Transverse colon (tissue), 4 donors: ENCODE measurements around the gene SLC37A2.

ENCODE experiments used
- CTCF ChIP-seq, 5 experiments: fragments of 200-600 bp in 3 of 5; fragments of 450-650 bp in 2 of 5; sonication (generic) in 3 of 5; IDR thresholded peaks; 1 replicate in 2 of 5; 2 replicates in 3 of 5; pipeline ENCODE4 v1.5.1; 2016 to 2017; ENCODE audit warnings: antibody characterized with exemption in 5 of 5, inconsistent platforms in 3 of 5, mild to moderate bottlenecking in 2 of 5, moderate library complexity in 1 of 5
- EP300 ChIP-seq: sonication (generic); formaldehyde crosslinking; IDR thresholded peaks from one replicate; pipeline ENCODE4 v1.6.1; 2017; ENCODE audit warnings: antibody characterized with exemption, low read depth
- POLR2A ChIP-seq: fragments of 450-650 bp; IDR thresholded peaks from one replicate; pipeline ENCODE4 v1.6.1; 2016; ENCODE audit warnings: antibody characterized with exemption, mild to moderate bottlenecking, moderate library complexity
- POLR2AphosphoS5 ChIP-seq, 3 donors: sonication (generic); formaldehyde crosslinking; IDR thresholded peaks; one replicate each; pipeline ENCODE4 v1.6.1; 2016; ENCODE audit warnings: antibody characterized with exemption in 3 of 3

DNA sequence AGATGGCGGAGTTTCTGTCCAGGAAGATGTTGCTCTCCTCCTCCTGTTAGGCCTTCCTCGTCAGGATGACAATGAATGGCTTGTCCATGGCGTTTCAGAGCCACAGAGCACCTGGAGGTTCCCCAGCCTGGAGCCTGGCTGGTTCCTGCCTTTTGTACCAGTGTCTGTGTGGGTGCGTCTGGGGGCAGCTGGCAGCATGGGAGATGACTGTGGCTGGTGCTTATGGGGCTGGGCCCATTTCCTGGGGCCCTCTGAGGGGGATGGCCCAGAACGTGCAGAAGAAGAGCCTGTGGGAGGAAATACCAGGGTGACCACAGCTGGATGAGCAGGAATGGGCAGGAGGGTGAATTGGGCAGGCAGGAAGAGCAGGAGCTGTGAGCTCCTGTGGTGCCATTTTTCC lies 6.7 kb downstream of the SLC37A2 start:
- no peak for TF ChIP-seq CTCF (IDR thresholded peaks at IDR 0.05)
- TF ChIP-seq POLR2A: no peak
- TF ChIP-seq POLR2AphosphoS5 (IDR thresholded peaks at IDR 0.05): no peak
- no peak for TF ChIP-seq EP300
